Measurements from ENCODE around the gene RPL6.
"Not testable (repeated sequence)": the region's sequence is repeated elsewhere in the genome, so short reads cannot be mapped to it uniquely, and the experiment has no call there.

RPL6 gene

DNA sequence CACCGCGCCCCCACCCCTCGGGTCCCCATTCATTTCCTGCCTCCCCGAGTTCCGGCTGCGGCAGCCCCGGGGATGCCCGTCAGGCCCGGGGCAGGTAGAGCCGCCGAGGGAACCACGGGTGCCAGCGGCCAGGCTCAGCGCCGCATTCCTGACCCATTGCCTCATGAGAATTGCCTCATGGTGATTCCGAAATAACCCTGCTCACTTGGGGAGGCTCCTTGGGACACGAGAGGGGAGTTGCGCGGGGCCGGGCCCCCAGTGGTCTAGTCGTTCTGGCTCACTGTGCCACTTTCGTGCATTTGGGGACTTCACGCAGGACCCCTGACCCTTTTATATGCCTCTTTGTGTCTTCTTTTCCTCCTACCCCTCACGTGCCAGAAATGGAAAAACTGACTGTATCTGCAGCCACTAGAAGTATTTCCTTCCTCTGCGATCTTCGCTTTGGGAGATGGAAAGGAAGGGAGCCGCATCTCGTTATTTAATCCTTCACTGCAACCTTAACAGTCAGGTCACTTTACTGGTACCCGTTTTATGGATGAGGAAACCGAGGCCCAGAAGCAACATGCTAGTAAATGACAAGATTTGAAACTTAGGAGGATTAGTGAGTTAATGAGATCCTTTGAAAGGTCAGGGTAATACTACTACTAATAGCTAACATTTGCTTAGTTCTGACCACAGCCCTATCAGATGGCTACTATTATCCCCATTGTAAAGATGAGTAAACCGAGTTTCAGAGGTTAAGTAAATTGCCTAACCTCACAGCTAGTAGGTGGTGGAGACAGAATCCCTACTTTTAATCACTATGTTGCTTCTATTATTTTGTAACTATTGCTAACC, 10.1 kb upstream of the RPL6 start:
- no peak for DNase-seq (ENCODE audit: low spot score)

DNA sequence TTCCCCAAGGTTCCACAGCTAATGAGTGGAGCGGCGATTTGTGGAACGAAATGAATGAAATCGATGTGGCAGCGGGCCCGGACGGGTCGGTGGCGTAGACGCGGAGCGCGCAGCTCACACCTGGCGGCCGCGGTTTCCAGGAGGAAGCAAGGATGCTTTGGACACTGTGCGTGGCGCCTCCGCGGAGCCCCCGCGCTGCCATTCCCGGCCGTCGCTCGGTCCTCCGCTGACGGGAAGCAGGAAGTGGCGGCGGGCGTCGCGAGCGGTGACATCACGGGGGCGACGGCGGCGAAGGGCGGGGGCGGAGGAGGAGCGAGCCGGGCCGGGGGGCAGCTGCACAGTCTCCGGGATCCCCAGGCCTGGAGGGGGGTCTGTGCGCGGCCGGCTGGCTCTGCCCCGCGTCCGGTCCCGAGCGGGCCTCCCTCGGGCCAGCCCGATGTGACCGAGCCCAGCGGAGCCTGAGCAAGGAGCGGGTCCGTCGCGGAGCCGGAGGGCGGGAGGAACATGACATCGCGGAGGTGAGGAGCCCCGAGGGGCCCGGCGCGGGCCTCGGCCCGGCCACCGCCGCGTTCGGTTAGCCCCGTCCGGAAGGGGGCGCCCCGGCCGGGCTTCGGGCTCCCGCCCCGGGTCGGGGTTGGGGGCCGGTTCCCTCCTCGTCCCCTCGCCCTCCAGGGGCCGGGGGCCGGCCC, 9.3 kb upstream of the RPL6 start, which contains the start of gene PTPN11:
Gene PTPN11, plus strand, starts transcription at position 340 of the 689 bp plus-strand sequence. Its CDS starts 165 bp downstream, at position 505.
- peak; percentile 98 for DNase-seq (ENCODE audit: low spot score)

DNA sequence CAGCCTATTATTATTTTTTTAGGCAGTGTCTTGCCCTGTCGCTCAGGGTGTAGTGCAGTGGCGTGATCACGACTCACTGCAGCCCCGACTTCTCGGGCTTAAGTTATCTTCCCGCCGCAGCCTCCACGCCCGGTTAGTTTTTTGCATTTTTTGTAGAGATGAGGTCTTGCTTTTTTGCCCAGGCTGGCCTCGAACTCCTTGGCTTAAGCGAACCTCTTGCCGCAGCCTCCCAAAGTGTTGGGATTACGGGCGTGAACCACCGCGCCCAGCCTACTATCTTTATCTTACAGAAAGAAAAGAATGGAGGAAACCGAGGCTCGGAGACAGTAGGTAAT, 8.8 kb upstream of the RPL6 start:
- no peak for DNase-seq (ENCODE audit: low spot score)

DNA sequence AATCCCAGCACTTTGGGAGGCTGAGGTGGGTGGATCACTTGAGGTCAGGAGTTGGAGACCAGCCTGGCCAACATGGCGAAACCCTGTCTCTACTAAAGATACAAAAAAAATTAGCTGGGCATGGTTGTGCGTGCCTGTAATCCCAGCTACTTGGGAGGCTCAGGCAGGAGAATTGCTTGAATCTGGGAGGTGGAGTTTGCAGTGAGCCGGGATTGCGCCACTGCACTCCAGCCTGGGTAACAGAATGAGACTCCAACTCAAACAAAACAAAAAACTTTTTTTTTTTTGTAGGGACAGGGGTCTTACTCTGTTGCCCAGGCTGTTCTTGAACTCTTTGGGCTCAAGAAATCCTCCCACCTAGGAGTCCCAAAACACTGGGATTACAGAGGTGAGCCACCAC, 6.1 kb upstream of the RPL6 start:
- DNase-seq (ENCODE audit: low spot score): not testable (repeated sequence)

DNA sequence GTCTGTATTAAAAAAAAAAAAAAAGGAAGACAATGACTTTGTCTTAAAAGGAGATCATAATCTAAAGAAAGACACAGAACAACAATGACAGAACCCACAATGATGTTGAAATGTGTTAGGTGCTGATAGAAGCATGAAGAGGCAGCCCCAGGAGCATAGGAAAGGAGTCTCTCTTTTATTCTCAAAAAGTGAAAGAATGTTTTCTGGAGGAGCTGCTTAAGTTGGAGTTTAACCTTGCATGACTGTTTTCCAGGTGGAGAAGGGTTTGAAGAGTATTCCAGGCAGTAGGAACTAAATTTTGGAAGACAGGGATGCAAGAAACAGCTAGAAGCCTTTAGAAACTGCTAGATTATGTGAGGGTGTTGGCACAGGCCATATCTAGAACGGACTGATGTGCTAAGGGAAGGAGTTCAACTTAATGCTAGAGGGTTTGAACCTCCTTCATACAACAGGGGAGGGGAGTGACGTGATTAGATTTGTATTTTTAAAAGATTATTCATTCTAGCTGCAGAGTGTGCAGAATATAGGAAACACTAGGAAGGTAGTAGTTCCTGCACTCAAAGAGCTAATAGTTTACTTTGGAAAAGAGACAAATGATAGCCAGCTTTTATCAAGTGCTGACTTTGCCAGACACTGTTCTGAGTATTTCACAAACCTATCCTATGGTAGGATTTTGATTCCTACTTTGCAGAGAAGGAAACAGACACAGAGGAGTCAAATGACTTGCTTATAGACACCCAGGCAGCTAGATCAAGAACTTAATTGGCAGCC, 4.6 kb upstream of the RPL6 start:
- DNase-seq (ENCODE audit: low spot score): no peak

DNA sequence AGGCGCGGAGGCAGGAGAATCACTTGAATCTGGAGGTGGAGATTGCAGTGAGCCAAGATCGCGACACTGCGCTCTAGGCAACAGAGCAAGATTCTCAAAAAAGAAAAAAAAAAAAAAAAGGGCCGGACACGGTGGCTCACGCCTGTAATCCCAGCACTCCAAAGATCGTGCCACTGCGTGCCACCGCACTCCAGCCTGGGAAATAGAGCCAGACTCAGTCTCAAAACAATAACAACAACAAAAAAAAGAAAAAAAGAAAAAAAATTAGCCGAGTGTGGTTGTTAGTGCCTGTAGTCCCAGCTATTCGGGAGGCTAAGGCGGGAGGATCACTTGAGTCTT, 470 bp upstream of the RPL6 start:
- no peak for DNase-seq (ENCODE audit: low spot score)

DNA sequence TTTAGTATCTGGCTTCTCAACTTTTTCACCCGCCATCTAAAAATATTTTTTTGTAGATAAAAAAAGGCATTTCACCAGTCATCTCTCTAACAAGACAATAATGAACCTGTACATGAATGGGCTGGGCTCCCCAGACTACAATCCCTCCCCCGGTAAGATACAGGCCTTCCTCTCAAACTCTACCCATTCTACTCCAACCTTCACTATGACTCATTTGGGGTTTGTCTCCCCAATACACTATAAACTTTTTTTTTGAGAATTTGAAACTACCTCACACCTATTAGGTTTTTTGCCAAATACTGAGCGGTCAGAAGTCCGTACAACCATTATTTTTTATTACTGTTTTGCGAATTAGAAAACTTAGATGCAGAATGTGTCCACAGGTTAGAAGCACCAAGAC, 784 bp downstream of the RPL6 start:
- DNase-seq (ENCODE audit: low spot score): no peak

DNA sequence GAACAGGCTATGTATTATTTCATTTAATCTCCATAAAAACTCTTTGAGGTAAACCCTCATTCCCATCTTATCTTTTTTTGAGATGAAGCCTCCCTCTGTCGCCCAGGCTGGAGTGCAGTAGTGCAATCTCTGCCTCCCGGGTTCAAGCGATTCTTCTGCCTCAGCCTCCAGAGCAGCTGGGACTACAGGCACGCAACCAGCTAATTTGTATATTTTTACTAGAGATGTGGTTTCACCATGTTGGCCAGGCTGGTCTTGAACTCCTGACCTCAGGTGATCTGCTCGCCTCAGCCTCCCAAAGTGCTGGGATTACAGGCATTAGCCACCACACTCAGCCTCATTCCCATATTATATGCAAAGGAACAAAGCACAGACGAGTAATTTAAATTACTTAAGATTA, 1.7 kb downstream of the RPL6 start:
- DNase-seq (ENCODE audit: low spot score): not testable (repeated sequence)

DNA sequence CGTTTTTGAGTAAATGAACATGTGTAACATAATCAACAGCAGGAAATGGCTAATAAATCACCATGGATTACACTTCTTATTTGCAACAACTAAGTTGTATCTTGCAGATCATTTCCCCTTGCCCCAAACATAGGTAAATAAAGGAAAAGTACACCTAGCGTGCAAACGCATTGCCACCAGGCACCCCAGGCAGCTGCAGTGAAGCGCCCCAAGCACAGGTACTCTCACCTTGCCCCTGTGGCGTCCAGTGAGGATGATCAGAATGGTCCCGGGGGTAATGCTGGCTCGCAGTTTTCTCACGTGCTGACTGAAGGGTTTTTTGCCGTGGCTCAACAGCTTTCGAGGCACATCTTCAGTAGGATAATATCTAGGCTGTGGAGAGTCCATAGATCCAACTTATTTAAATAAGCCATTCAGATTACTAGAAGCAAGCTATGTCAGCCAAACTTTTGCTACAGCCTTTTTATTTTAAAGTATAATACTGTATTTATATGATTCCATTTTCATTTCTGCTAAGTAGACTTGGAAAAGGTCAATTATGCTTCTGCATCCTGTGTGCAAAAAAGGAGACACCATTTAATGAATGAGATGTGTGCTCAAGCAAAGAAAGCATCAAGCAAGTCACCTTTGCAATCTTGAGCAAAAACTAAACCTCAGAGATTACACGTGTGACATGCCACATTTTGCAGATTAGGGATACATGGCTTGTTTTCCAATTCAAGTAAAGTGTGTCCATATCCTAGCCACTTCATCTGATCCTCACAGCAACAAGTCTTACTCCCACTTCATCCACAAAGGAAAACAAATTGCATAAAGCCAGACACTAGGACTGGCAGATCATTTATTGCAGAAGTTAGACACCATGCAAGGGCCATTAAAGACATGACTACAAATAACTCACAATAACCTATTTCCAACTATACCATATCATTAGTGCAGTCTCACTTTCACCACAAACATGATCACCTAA, 2.6 kb downstream of the RPL6 start:
- no peak for DNase-seq (ENCODE audit: low spot score)

DNA sequence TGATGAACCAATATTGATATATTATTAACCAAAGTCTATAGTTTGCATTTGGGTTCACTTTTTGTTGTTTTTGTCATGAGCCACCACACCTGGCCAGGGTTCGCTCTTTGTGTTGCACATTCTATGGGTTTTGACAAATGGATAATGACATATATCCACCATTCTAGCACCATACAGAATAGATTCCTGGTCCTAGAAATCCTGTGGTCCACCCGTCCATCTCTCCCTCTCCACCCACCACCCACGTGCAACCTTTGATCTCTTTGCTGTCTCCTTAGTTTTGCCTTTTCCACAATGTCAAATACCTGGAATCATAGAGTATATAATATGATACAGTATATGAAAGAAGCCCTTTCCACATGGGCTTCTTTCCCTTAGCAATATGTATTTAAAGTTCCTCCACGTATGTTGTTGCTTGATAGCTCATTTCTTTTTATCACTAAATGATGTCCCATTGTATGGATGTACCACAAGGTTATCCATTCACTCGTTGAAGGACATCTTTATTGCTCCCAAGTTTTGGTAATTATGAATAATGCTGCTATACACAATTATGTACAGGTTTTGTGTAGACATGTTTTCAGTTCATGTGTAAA, 7.4 kb downstream of the RPL6 start:
- DNase-seq (ENCODE audit: low spot score): no peak

DNA sequence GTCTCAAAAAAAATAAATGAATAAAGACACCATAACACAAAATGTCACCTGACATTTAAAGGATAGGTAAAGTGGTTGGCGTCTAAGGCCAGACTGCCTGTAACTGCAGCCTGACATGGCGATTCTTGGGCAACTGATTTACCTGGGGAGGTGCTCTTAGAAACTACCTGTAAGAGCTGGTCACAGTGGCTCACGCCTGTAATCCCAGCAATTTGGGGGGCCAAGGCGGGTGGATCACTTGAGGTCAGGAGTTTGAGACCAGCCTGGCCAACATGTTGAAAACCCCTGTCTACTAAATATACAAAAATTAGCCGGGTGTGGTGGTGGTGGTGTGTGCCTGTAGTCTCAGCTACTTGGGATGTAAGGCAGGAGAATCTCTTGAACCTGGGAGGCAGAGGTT, 8.4 kb downstream of the RPL6 start:
- DNase-seq (ENCODE audit: low spot score): no peak

DNA sequence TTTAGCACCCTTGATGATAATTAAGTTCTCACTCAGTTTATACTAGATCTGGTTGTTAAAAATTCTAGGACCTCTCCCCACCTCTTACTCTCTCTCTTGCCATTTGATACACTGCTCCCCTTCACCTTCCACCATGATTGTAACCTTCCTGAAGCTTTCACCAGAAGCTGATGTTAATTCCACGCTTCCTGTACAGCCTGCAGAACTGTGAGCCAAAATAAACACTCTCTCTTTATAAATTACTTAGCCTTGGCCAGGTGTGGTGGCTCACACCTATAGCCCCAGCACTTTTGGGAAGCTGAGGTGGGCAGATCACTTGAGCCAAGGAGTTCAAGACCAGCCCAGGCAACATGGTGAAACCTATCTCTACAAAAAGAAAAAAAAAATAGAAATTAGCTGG, 16.1 kb downstream of the RPL6 start:
- no peak for DNase-seq (ENCODE audit: low spot score)

DNA sequence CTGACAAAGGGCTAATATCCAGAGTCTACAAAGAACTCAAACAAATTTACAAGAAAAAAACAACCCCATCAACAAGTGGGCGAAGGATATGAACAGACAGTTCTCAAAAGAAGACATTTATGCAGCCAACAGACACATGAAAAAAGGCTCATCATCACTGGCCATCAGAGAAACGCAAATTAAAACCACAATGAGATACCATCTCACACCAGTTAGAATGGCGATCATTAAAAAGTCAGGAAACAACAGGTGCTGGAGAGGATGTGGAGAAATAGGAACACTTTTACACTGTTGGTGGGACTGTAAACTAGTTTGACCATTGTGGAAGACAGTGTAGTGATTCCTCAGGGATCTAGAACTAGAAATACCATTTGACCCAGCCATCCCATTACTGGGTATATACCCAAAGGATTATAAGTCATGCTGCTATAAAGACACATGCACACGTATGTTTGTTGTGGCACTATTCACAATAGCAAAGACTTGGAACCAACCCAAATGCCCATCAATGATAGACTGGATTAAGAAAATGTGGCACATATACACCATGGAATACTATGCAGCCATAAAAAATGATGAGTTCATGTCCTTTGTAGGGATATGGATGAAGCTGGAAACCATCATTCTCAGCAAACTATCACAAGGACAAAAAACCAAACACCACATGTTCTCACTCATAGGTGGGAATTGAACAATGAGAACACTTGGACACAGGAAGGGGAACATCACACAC, 19.3 kb downstream of the RPL6 start:
- DNase-seq (ENCODE audit: low spot score): not testable (repeated sequence)

DNA sequence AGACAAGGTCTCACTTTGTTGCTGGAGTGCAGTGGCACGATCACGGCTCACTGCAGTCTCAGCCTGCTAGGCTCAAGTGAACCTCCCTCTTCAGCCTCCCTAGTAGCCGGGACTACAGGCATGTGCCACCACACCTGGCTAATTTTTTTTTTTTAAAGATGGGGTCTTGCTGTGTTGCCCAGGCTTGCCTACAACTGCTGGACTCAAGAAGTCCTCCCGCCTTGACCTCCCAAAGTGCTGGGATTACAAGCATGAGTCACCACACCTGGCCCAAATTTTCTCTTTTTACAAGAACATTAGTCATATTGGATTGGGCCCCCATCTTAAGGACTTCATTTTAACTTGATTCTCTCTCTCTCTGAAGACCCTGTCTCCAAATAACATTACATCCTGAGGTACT, 20.2 kb downstream of the RPL6 start:
- DNase-seq (ENCODE audit: low spot score): no peak

DNA sequence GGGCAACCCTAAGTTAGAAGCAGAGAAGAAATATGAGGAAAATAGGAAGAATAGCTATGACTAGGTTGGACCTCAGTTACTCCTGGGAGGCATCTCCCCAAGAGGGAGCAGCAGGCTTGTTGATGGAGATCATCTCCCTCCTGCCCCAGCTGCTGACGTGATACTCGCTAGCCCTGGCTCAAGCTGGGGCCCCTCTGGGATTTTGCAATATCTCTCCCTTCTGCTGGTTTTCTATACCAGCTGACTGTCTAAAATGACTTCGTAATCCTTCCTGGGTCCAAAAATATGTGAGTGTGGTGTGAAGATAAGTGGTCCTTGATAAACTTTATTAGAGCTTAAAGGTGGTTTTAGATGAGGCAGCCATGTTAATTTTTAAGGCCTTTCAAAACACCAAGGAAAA, 22.7 kb downstream of the RPL6 start:
- no peak for DNase-seq (ENCODE audit: low spot score)

DNA sequence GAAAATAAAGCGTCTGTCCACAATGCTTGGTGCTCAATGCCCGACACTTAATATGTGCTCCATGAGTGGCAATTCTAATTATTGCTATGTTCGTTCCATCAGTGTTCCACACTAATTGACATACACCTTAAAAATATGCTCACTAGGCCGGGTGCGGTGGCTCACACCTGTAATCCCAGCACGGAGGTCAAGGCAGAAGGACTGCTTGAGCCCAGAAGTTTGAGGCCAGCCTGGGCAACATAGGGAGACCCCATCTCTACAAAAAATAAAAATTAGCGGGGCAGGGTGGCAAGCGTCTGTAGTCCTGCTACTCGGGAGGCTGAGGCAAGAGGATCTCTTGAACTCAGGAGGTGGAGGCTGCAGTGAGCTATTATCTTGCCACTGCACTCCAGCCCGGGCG, 26.5 kb downstream of the RPL6 start:
- no peak for DNase-seq (ENCODE audit: low spot score)

DNA sequence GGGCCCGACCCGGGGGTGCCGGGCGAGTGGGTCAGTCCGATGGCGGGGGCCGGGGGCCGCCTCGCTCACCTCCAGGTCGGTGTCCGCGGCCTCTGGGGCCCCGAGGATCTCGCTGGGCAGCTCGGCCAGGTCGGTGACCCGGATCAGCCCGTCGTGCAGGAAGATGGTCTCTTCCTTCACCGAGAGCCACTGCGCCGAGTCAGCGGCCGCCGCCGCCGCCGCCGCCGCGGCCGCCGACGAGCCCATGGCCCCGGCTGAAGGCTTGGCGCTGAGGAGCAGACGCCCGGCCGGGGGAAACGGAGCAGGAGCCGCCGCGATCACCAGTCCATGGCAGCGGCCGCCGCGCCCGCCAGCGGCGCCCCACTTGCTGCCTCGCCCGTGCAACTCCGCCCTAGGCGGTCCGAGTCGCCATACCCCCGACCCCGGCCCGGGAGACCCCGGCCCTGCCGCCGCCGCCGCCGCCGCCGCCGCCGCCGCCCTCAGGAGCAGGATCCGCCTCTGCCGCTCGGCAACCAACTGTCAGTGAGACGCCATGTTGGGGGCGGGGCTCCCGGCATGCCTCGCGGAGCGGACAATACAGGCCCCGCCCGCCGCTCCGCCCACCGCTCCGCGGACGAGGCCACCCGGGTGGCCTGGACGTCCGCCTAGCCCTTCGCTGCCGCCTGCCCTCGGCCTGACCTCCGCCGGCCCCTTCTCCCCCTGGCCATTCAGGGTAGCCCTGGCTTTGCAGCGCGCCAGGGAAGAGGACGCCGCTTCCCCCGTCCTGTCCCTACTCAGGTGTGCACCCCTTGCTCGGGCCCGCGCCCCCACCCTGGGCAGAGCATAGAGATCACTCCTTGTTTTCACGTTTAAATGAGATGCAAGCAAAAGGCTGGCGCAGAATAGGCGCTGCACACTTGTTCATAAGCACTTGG, 27.3 kb downstream of the RPL6 start, which contains the start of gene HECTD4:
Gene HECTD4, minus strand, starts transcription at position 549 of the 914 bp plus-strand sequence. Its CDS starts 303 bp downstream, at position 246.
- DNase-seq (ENCODE audit: low spot score): peak; percentile 99

DNA sequence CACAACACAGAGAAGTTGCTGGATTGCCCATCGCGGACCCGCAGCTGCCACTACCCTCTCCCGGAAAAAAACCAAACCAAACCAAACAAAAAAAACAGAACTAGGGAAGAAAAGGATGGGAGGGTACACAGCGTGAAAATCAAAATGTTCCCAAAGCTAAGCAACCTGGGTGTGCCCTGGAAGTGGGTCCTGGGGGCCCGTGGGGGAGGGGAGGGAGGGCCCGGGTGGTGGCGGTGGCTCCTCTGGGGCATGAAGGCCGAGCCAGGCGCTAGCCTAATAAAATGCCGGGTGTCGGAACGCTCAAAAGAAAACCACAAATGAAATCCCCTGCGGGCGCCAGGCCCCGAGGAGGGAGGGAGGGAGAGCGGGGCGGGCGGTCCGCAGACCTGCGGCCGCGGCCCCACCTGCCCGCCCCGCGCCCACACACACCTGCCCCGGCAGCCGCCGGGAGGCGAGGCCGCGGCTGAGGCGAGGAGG, 28.0 kb downstream of the RPL6 start:
- peak; percentile 76 for DNase-seq (ENCODE audit: low spot score)
